Activated naive CD8-positive, alpha-beta T cell treated with anti-CD3 and anti-CD28 coated beads, Interleukin-2, amount 50 U/mL, for 24 hours (primary cell): Measurements from ENCODE around the gene RPS2.
"Not testable (repeated sequence)": the region's sequence is repeated elsewhere in the genome, so short reads cannot be mapped to it uniquely, and the experiment has no call there.

ENCODE experiments used
- ATAC-seq: fragments of 150-1000 bp; cut with Tn5 transposase; one replicate; pipeline ENCODE4 v1.10.0; 2021
- DNase-seq: peaks from one replicate; pipeline ENCODE4 v3.0.0; 2021
- H3K27ac Mint-ChIP-seq: one replicate; pipeline ENCODE4 v1.8.0; 2021; ENCODE audit warnings: mild to moderate bottlenecking, mixed read lengths
- H3K27me3 Mint-ChIP-seq: one replicate; pipeline ENCODE4 v1.8.0; 2021; ENCODE audit warnings: mixed read lengths
- H3K36me3 Mint-ChIP-seq: one replicate; pipeline ENCODE4 v1.8.0; 2021; ENCODE audit warnings: low read depth, mixed read lengths
- H3K4me1 Mint-ChIP-seq: one replicate; pipeline ENCODE4 v1.8.0; 2021; ENCODE audit warnings: mixed read lengths
- H3K4me3 Mint-ChIP-seq: one replicate; pipeline ENCODE4 v1.8.0; 2021; ENCODE audit warnings: mild to moderate bottlenecking, moderate library complexity, mixed read lengths
- H3K9me3 Mint-ChIP-seq: one replicate; pipeline ENCODE4 v1.8.0; 2021; ENCODE audit warnings: mixed read lengths

Gene RPS2

DNA sequence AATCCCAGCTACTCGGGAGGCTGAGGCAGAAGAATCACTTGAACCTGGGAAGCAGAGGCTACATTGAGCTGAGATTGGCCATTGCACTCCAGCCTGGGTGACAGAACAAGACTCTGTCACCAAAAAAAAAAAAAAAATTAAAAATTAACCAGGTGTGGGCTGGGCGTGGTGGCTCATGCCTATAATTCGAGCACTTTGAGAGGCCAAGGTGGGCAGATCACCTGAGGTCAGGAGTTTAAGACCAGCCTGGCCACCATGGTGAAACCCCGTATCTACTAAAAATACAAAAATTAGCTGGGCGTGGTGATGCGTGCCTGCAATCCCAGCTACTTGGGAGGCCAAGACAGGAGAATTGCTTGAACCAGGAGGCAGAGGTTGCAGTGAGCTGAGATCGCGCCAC, 24.8 kb downstream of the RPS2 start:
- H3K4me3 Mint-ChIP-seq, H3K27ac Mint-ChIP-seq, ATAC-seq, H3K27me3 Mint-ChIP-seq, DNase-seq, H3K36me3 Mint-ChIP-seq, H3K9me3 Mint-ChIP-seq: not testable (repeated sequence)
- peaks cover 26% of the 10 kb centered on the region for H3K4me1 Mint-ChIP-seq

DNA sequence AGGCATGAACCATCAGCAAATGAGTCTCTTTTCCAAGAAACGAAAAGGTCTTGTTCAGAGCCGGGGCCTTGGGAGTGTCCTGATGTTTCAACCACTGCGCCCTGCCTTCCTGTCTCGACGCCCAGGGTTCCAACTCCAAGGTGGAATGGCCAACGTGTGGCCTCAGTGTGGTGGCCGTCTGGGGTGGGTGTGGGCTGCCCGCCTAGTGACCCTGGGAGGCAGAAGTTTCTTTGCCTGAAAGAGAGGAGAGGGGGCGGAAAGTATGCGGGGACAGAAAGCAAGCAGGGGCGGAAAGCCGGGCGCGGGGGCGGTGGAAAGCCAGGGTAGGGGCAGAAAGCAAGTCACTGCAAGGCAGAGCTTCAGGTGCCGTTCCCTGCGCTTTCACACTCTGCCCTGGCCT, 25.7 kb downstream of the RPS2 start:
- Mint-ChIP-seq H3K27ac (no peak overlapping the region), H3K36me3 (peaks cover 4% of the 10 kb centered on the region), H3K4me1 (peaks cover 20% of the 10 kb centered on the region), H3K9me3 (no peaks in the 10 kb centered on the region), H3K4me3 (no peak overlapping the region), H3K27me3 (no peaks in the 10 kb centered on the region)
- no peak for ATAC-seq
- no peak for DNase-seq

DNA sequence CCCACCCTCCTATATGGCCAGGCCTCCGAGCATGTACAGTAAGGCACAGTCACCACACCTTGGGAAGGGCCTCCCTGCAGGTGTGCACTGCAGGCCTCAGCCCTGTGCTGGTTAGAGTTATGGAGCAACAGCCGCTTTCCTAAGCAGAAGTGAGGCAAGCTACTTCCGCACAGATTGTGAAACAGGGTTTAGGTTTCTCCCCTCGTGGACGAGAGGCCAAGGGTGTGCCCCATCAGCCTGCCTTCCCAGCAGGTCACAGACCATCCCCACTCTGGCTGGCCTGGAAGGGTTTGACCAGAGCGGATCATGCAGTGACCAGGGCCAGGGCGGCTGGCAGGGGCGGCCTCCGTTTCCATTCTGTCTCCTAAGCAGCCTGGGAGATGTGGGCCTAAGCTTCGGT, 26.3 kb downstream of the RPS2 start:
- no peaks in the 10 kb centered on the region for H3K9me3 Mint-ChIP-seq
- no peak overlapping the region for H3K27ac Mint-ChIP-seq
- no peak overlapping the region for H3K4me3 Mint-ChIP-seq
- H3K4me1 Mint-ChIP-seq, result peaks cover 14% of the 10 kb centered on the region
- H3K27me3 Mint-ChIP-seq, result no peaks in the 10 kb centered on the region
- ATAC-seq, result no peak
- DNase-seq, result no peak
- peaks cover 4% of the 10 kb centered on the region for H3K36me3 Mint-ChIP-seq

DNA sequence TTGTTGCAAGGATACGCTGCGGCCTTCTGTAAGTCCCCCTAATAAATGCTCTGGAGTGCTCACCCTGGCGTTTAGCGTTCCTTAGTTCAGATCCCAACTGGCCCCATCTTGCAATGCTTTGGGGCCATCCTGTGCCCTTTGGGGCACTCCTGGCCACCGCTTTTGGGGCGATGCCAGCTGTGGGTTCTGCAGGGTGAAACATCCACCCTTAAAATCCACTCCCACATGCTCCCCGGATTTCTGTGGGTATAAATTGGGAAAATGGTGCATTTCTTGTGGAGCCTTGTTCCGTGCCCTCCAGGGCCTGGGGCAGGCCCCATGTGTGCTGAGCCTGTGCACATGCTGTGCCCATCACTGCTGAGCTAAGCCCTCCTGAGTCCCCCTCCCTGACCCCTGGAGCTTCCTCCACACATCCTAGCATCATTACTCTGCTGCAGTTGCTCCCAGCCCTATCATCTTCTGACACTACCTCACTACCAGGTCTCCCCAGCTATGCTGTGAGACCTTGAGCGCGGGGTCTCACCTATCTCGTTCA, 27.6 kb downstream of the RPS2 start:
- H3K36me3 Mint-ChIP-seq, result peaks cover 4% of the 10 kb centered on the region
- H3K4me3 Mint-ChIP-seq, result no peak overlapping the region
- H3K4me1 Mint-ChIP-seq, result peaks cover 8% of the 10 kb centered on the region
- DNase-seq (no peak), ATAC-seq (no peak)
- no peaks in the 10 kb centered on the region for H3K9me3 Mint-ChIP-seq
- no peak overlapping the region for H3K27ac Mint-ChIP-seq
- H3K27me3 Mint-ChIP-seq, result no peaks in the 10 kb centered on the region

DNA sequence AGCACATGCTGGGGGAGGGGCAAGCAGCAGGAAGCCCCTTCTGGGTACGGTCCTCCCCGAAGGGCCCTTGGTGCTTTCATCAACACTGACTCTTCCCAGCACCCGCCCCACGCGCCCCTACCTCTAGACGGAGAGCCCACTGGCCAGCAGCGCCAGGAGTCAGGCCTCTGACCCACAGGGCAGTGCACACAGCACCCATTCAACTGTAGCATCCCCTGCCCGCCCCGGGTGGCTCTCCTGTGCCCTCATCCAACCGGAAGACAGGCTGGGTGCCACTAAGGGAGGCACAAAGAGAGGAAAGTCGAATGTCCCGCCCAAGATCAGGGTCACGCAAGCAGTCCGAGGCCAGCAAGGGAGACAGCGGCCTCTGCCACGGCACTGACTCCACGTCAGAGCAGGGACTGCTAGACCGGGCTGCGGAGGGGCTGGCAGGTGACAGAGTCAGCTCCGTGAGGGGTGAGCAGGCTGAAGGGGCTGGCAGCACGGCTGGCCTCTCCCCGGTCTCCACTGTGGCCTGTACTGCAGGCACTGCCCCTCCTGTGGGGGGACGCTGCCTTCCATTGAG, 31.4 kb downstream of the RPS2 start:
- H3K4me3 Mint-ChIP-seq, result no peak overlapping the region
- ATAC-seq (no peak), DNase-seq (no peak)
- no peaks in the 10 kb centered on the region for H3K9me3 Mint-ChIP-seq
- H3K27ac Mint-ChIP-seq, result no peak overlapping the region
- peaks cover 8% of the 10 kb centered on the region for H3K27me3 Mint-ChIP-seq
- peaks cover 3% of the 10 kb centered on the region for H3K36me3 Mint-ChIP-seq
- H3K4me1 Mint-ChIP-seq, result peaks cover 3% of the 10 kb centered on the region

DNA sequence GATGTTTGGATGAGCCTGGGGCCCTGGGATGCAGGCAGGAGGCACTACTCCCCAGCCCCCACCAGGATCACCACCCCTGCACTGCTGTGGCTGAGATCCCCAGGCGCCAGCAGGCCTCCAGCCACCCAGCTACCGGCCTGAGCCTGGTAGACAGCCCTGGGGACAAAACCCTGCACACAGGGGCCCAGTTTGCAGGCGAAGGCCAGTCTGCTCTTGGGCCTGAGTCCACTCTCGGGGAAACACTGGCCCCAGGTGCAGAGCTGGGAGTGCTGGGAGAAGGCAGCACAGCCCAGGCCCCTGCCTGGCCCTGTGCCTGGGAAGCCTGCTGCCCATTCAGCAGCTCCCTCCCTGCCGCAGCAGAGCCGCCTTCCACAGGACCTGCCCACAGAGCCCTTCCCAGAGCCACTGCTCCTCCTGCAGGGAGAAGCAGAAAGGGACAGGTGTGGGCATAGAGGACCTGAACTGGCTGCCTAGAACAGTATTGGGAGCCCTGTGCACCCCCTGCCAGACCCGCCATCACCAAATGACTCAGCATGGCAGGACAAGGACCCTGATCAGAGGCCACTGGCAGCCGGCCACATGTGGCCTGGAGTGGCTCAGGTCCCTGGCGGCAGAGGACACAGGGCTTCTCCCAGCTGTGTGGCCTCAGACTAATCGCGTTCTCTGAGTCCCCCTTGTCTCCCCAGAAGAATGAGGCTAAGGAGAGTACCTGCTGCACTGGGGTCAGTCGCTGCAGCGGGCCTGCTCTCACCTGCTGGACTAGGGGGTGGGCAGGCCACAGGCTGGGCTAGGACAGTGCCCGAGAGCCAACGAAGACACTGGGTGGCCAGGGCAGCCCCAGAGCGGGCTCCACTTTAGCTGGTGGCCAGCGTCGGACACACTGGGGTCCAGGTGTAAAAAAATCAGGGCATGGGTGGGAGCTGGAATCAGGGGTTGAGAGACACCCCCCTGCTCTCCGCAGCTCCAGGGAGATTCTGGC, 32.3 kb downstream of the RPS2 start:
- no peaks in the 10 kb centered on the region for H3K36me3 Mint-ChIP-seq
- H3K9me3 Mint-ChIP-seq, result no peaks in the 10 kb centered on the region
- DNase-seq (no peak), ATAC-seq (no peak)
- no peak overlapping the region for H3K27ac Mint-ChIP-seq
- peaks cover 5% of the 10 kb centered on the region for H3K4me1 Mint-ChIP-seq
- H3K27me3 Mint-ChIP-seq, result peaks cover 8% of the 10 kb centered on the region
- H3K4me3 Mint-ChIP-seq, result no peak overlapping the region

DNA sequence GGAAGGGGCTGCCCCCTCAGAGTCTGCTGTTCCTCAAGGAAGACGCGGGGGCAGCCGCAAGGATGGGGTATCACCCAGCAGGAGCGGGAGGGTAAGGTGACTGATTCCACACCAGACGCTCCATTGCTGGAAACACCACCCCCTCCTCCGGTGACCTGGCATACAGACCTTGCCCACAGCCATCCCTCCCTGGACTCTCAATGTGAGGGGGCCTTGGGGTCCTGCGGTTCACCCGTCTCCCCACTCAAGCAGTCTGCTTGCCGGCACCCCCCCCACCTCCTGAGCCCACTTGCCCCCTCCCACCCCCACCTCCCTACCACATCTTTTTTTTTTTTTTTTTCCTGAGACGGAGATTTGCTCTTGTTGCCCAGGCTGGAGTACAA, 34.3 kb downstream of the RPS2 start:
- DNase-seq (no peak), ATAC-seq (no peak)
- H3K9me3 Mint-ChIP-seq, result no peaks in the 10 kb centered on the region
- peaks cover 8% of the 10 kb centered on the region for H3K27me3 Mint-ChIP-seq
- peaks cover 5% of the 10 kb centered on the region for H3K4me1 Mint-ChIP-seq
- no peak overlapping the region for H3K4me3 Mint-ChIP-seq
- no peak overlapping the region for H3K27ac Mint-ChIP-seq
- H3K36me3 Mint-ChIP-seq, result no peaks in the 10 kb centered on the region

DNA sequence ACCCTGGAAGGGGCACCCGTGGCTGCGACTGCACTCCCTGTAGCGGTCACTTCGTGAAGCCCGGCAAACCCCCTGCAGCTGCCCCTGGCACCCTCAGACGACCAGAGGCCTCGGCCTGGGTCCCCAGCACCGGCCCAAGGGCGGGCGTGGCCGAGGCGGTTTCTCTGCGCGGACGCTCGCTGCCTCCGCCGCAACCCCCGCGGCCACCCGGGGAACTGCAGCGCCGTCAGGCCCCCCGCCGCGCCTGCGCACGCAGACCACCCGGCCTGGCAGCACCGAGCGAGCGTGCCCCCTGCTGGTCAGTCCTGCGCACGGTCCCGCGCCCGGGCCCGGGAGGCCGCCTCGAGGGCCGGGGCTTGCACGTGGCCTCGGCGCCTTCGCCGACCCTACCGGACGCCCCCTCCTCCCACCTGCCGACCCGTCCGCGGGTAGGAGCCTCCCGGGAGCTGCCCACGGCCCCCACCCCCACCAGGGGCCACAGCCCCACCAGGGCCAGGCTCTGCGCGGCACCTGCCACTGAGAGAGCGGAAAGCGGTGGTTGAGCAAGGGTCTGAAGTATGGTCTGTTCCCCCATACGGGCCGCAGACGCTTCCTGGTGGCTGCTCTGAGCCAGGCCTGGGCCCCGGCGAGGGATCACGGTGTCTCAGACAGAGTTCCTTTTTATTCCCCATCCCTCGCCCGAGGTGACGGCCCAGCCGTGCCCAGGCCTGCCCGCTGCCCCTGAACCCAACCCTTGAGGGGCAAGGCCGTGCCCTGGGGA, 34.9 kb downstream of the RPS2 start:
- H3K36me3 Mint-ChIP-seq, result no peaks in the 10 kb centered on the region
- H3K27ac Mint-ChIP-seq, result no peak overlapping the region
- DNase-seq, result peak; percentile 97
- H3K27me3 Mint-ChIP-seq, result peaks cover 8% of the 10 kb centered on the region
- ATAC-seq, result peak; percentile 91
- H3K4me1 Mint-ChIP-seq, result peaks cover 5% of the 10 kb centered on the region
- H3K4me3 Mint-ChIP-seq, result no peak overlapping the region
- no peaks in the 10 kb centered on the region for H3K9me3 Mint-ChIP-seq

DNA sequence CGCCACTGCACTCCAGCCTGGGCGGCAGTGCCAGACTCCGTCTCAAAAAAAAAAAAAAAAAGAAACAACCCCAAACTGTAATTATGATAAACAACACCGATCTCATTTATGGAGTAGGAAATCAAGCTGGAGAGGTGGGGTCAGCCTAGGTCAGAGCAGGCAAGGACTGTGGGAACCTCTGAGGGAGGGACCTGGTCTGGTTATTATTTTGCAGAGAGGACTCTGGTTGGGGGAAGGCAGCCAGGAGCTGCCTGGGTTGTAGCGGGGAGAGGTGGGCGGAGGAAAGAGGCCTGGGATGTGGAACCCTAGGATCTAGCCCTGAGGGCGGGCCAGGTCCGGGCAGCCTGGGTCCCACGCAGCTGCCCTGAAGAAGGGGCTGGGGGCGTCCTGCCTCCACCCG, 35.5 kb downstream of the RPS2 start:
- H3K9me3 Mint-ChIP-seq, result no peaks in the 10 kb centered on the region
- H3K27ac Mint-ChIP-seq, result peak overlapping the region; percentile 49
- no peaks in the 10 kb centered on the region for H3K36me3 Mint-ChIP-seq
- ATAC-seq (peak; percentile 9), DNase-seq (peak; percentile 17)
- H3K27me3 Mint-ChIP-seq, result peaks cover 11% of the 10 kb centered on the region
- H3K4me1 Mint-ChIP-seq, result peaks cover 5% of the 10 kb centered on the region
- peak overlapping the region; percentile 75 for H3K4me3 Mint-ChIP-seq

DNA sequence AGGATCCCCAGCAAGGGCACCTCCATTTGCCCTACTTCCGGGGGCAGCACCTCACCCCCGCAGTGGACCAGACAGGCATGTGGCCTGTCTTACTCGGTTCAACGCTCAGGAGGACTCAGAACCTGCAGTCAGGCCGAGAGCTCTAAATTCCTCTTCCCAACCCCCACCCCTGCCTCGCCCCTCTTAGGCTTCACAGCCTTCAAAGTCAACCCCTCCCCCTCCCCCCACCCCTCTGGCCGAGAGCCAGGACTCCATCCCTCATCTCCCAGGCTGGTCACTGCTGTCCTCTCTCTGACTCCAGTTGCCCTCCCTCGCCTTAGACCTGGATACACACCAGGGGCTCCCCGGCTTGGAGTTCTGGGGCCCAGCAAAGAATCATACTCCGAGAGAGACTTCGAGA, 38.4 kb downstream of the RPS2 start:
- no peaks in the 10 kb centered on the region for H3K36me3 Mint-ChIP-seq
- ATAC-seq (no peak), DNase-seq (no peak)
- H3K9me3 Mint-ChIP-seq, result no peaks in the 10 kb centered on the region
- peaks cover 31% of the 10 kb centered on the region for H3K27me3 Mint-ChIP-seq
- H3K4me3 Mint-ChIP-seq, result no peak overlapping the region
- no peak overlapping the region for H3K27ac Mint-ChIP-seq
- peaks cover 5% of the 10 kb centered on the region for H3K4me1 Mint-ChIP-seq

DNA sequence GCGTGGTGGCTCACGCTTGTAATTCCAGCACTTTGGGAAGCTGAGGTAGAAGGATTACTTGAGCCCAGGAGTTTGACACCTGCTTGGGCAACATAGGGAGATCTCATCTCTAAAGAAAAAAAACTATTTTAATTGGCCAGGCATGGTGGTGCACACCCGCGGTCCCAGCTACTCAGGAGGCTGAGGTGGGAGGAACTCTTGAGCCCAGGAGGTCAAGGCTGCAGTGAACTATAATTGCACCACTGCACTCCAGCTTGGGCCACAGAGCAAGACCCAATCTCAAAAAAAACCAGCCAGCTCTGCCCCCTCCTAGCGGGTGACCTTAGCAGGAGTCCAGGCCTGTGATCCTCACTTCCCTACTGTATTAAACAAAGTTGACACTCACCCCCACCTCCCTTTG, 40.5 kb downstream of the RPS2 start:
- no peak overlapping the region for H3K4me3 Mint-ChIP-seq
- peaks cover 3% of the 10 kb centered on the region for H3K4me1 Mint-ChIP-seq
- H3K9me3 Mint-ChIP-seq, result no peaks in the 10 kb centered on the region
- no peaks in the 10 kb centered on the region for H3K36me3 Mint-ChIP-seq
- DNase-seq (no peak), ATAC-seq (no peak)
- H3K27me3 Mint-ChIP-seq, result peaks cover 40% of the 10 kb centered on the region
- no peak overlapping the region for H3K27ac Mint-ChIP-seq

DNA sequence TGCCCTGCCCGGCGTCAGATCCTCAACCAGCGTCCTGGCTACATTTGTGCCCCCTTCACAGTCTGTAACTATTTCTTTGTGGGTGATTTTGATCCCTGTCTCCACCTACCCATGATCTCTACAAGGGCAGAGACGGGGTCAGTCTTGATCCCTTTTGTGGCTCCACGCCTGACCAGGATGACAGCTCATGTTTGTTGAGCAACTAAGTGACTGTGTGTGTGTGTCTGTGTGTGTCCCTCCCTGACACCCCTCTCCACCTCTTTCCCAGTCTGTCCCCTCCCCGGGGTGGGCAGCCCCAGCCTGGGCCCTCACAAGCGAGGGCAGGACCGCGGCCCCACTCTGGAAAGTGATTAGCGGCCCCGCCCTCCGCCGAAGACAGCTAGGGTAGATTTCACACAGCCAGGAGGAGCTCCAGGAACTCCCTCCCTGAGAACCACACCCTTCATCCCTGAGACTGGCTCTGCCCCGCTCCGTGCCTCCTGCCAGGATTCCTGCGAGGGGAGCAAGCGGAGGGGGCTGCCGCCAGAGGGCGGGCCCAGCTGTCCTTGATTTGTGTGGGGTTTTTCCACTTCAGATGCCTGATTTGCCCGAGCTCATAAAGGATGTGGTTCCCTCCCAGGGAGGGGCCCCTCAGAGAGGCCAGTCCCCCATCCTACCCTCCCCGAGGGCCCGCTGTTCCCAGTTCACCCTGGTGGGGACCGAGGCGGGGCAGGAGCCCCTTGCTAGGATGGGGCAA, 41.2 kb downstream of the RPS2 start:
- Mint-ChIP-seq H3K4me1 (peaks cover 2% of the 10 kb centered on the region), H3K27ac (no peak overlapping the region), H3K4me3 (no peak overlapping the region), H3K9me3 (no peaks in the 10 kb centered on the region), H3K27me3 (peaks cover 45% of the 10 kb centered on the region), H3K36me3 (no peaks in the 10 kb centered on the region)
- peak; percentile 42 for DNase-seq
- no peak for ATAC-seq

DNA sequence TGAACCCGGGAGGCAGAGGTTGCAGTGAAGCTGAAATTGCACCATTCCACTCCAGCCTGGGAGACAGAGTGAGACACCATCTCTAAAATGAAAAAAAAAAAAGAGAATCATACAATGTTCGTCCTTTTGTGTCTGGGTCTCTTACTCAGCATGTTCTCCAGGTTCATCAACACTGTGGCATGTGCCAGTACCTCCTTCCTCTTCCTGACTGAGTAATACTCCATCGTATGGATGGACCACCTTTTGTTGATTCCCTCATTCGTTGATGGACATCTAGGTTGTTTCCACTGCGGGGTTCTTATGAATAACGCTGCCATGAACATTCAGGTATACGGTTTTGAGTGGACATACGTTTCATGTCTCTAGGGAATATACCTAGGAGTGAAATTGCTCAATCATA, 42.3 kb downstream of the RPS2 start:
- H3K27ac Mint-ChIP-seq, result no peak overlapping the region
- H3K27me3 Mint-ChIP-seq, result peaks cover 47% of the 10 kb centered on the region
- H3K4me1 Mint-ChIP-seq, result no peaks in the 10 kb centered on the region
- DNase-seq (no peak), ATAC-seq (no peak)
- no peak overlapping the region for H3K4me3 Mint-ChIP-seq
- H3K9me3 Mint-ChIP-seq, result no peaks in the 10 kb centered on the region
- H3K36me3 Mint-ChIP-seq, result no peaks in the 10 kb centered on the region

DNA sequence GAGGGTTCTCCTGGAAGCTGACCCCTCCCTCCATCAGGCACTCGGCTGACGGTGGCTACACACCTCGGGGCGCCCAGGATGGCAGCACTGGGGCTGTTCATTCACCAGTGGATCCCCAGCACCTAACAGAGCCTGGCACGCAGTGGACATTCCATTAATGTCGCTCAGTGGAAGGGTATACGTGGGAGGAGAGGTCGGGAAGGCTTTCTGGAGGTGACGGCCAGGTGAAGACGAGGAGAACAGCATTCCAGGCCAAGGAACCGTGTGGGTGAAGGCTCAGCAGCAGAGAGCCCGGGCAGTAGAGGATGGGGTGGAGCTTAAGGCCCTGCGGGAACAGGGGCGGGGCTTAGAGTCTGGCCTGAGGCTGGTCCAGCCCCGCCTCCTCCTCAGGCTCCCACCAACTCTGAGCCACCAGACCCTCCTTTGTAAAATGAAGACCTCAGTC, 43.9 kb downstream of the RPS2 start:
- Mint-ChIP-seq H3K27me3 (peaks cover 60% of the 10 kb centered on the region), H3K4me1 (no peaks in the 10 kb centered on the region), H3K4me3 (no peak overlapping the region), H3K27ac (no peak overlapping the region), H3K36me3 (no peaks in the 10 kb centered on the region), H3K9me3 (no peaks in the 10 kb centered on the region)
- DNase-seq (peak; percentile 25), ATAC-seq (no peak)
